ENCODE results near the gene RB1. TPM values are rescaled to one million over a fixed set of nuclear protein-coding genes. Genes with fewer than 3 reads are reported as not detected.

Gene RB1
- total and polyA plus RNA-seq, 8 donors = 32.1 to 53.1 (median 47.4) TPM

GRCh38 chr13:48502601-48503319, 199.2 kb downstream of the RB1 start:
- Histone ChIP-seq H3K27ac (peak overlapping the region in 1 of 2 donors; percentile 13), H3K36me3 (peaks cover 0 to 8% of the 10 kb centered on the region in 2 donors), H3K9me3 (no peaks in the 10 kb centered on the region), H3K4me3 (no peak overlapping the region), H3K27me3 (no peaks in the 10 kb centered on the region), H3K4me1 (peaks cover 12 to 64% of the 10 kb centered on the region in 2 donors)
- intact Hi-C loops (cut with DNase I) = no loop called here
- ATAC-seq = no peak
- peak in 1 of 4 donors; percentile 61 for DNase-seq
- TF ChIP-seq CTCF (IDR thresholded peaks at IDR 0.05) = no peak

- H3K9me3 ChIP-seq = no peaks in the 10 kb centered on the region
- no peaks in the 10 kb centered on the region for H3K27me3 ChIP-seq
- intact Hi-C loops (cut with DNase I) = no loop called here
- TF ChIP-seq CTCF (IDR thresholded peaks at IDR 0.05) = no peak
- no peak for DNase-seq
- H3K36me3 ChIP-seq = peaks cover 0 to 7% of the 10 kb centered on the region in 2 donors
- ATAC-seq = no peak
- peaks cover 12 to 60% of the 10 kb centered on the region in 2 donors for H3K4me1 ChIP-seq
- H3K4me3 ChIP-seq = no peak overlapping the region
- H3K27ac ChIP-seq = peak overlapping the region in 1 of 2 donors; percentile 87
Observed at GRCh38 chr13:48504606-48505005, 201.1 kb downstream of the RB1 start.

GRCh38 chr13:48505012-48505411, 201.5 kb downstream of the RB1 start:
- no peak for TF ChIP-seq CTCF (IDR thresholded peaks at IDR 0.05)
- Histone ChIP-seq H3K4me1 (peaks cover 12 to 60% of the 10 kb centered on the region in 2 donors), H3K9me3 (no peaks in the 10 kb centered on the region), H3K4me3 (no peak overlapping the region), H3K36me3 (peaks cover 0 to 7% of the 10 kb centered on the region in 2 donors), H3K27me3 (no peaks in the 10 kb centered on the region), H3K27ac (peak overlapping the region; percentile 76 to 87)
- intact Hi-C loops (cut with DNase I) = no loop called here
- DNase-seq = no peak
- ATAC-seq = no peak

GRCh38 chr13:48505597-48506091, 202.1 kb downstream of the RB1 start:
- ATAC-seq = peak; percentile 44
- DNase-seq = peak in 2 of 4 donors; percentile 14 to 53
- Histone ChIP-seq H3K36me3 (peaks cover 0 to 7% of the 10 kb centered on the region in 2 donors), H3K9me3 (no peaks in the 10 kb centered on the region), H3K27ac (peak overlapping the region; percentile 76 to 87), H3K27me3 (no peaks in the 10 kb centered on the region), H3K4me1 (peaks cover 7 to 60% of the 10 kb centered on the region in 2 donors), H3K4me3 (no peak overlapping the region)
- intact Hi-C loops (cut with DNase I) = no loop called here
- TF ChIP-seq CTCF (IDR thresholded peaks at IDR 0.05) = no peak

GRCh38 chr13:48506092-48506701, 202.6 kb downstream of the RB1 start:
- intact Hi-C loops (cut with DNase I) = no loop called here
- DNase-seq (peak in 1 of 4 donors; percentile 65), ATAC-seq (peak; percentile 26)
- no peak overlapping the region for H3K4me3 ChIP-seq
- peak overlapping the region; percentile 76 to 87 for H3K27ac ChIP-seq
- TF ChIP-seq CTCF (IDR thresholded peaks at IDR 0.05) = no peak
- H3K36me3 ChIP-seq = peaks cover 0 to 8% of the 10 kb centered on the region in 2 donors
- H3K27me3 ChIP-seq = no peaks in the 10 kb centered on the region
- H3K9me3 ChIP-seq = no peaks in the 10 kb centered on the region
- peaks cover 2 to 55% of the 10 kb centered on the region in 2 donors for H3K4me1 ChIP-seq
